ENCODE data around the gene THPO.

Gene THPO

GRCh38 chr3:184377374-184377773 is 633 bp downstream of the THPO start:
- H3K4me3 ChIP-seq (ENCODE audit: control insufficient read depth, low read depth, low read length), result no peak overlapping the region
- no peak for TF ChIP-seq CTCF (IDR thresholded peaks at IDR 0.05; ENCODE audit: control insufficient read depth, insufficient read depth, low read depth, low read length, missing control alignments)
- no peak for DNase-seq (ENCODE audit: low read depth)

- TF ChIP-seq CTCF (IDR thresholded peaks at IDR 0.05; ENCODE audit: control insufficient read depth, insufficient read depth, low read depth, low read length, missing control alignments), result no peak
- no peak overlapping the region for H3K4me3 ChIP-seq (ENCODE audit: control insufficient read depth, low read depth, low read length)
- no peak for DNase-seq (ENCODE audit: low read depth)
These were observed 2.1 kb downstream of the THPO start for GRCh38 chr3:184375747-184376461.

- no peak for DNase-seq (ENCODE audit: low read depth)
- no peak for TF ChIP-seq CTCF (IDR thresholded peaks at IDR 0.05; ENCODE audit: control insufficient read depth, insufficient read depth, low read depth, low read length, missing control alignments)
- H3K4me3 ChIP-seq (ENCODE audit: control insufficient read depth, low read depth, low read length), result no peak overlapping the region
These were observed 4.6 kb downstream of the THPO start for GRCh38 chr3:184373422-184373821.

GRCh38 chr3:184372911-184373310 is 5.1 kb downstream of the THPO start:
- no peak overlapping the region for H3K4me3 ChIP-seq (ENCODE audit: control insufficient read depth, low read depth, low read length)
- DNase-seq (ENCODE audit: low read depth), result no peak
- TF ChIP-seq CTCF (IDR thresholded peaks at IDR 0.05; ENCODE audit: control insufficient read depth, insufficient read depth, low read depth, low read length, missing control alignments), result no peak

GRCh38 chr3:184372296-184372821 is 5.6 kb downstream of the THPO start:
- TF ChIP-seq CTCF (IDR thresholded peaks at IDR 0.05; ENCODE audit: control insufficient read depth, insufficient read depth, low read depth, low read length, missing control alignments), result no peak
- no peak for DNase-seq (ENCODE audit: low read depth)
- no peak overlapping the region for H3K4me3 ChIP-seq (ENCODE audit: control insufficient read depth, low read depth, low read length)

- peak; percentile 100 for TF ChIP-seq CTCF (IDR thresholded peaks at IDR 0.05; ENCODE audit: control insufficient read depth, insufficient read depth, low read depth, low read length, missing control alignments)
- DNase-seq (ENCODE audit: low read depth), result peak; percentile 73
- no peak overlapping the region for H3K4me3 ChIP-seq (ENCODE audit: control insufficient read depth, low read depth, low read length)
These were observed 6.4 kb downstream of the THPO start for GRCh38 chr3:184371570-184372018.

All from AG09309 (cell line).